NCI-H1930 (cell line): ENCODE measurements around the gene KLK7.
"Not testable (repeated sequence)": the region's sequence is repeated elsewhere in the genome, so short reads cannot be mapped to it uniquely, and the experiment has no call there.

Experiments used
- DNase-seq, 2 experiments: peaks; one replicate each; lab custom pipeline; 2025; lab: John Stamatoyannopoulos, UW

Gene KLK7

DNA sequence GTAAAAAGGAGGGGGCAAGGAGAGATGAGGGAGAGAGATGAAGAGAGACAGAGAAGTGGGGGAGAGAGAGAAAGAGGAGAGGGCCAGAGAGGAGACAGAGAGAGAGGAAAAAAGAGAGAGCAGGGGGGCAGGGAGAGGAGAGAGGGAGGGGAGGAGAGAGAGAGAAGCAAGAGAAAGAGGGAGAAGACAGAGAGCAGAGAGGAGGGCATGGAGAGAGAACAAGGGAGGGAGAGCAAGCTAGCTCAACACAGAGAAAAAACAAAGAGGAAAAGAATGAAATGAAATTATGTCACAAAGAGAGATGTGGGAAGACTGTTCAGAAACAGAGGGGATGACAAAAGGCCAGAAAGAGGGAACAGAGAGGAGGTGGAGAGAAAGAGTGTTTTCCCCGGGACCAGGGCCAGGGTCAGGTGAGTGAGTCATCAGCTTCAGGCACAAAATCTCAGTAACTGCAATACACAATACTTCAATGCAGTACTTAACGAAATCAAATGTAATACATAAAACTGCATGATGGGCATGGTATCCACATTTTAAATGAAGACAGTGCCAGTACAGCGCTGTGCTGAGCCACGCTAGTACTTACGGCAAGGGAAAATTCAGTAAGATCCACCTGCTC, 4.8 kb downstream of the KLK7 start:
- DNase-seq, result no peak

- DNase-seq, result no peak
These were observed 6.1 kb downstream of the KLK7 start for GRCh38 chr19:50977626-50978025.

DNA sequence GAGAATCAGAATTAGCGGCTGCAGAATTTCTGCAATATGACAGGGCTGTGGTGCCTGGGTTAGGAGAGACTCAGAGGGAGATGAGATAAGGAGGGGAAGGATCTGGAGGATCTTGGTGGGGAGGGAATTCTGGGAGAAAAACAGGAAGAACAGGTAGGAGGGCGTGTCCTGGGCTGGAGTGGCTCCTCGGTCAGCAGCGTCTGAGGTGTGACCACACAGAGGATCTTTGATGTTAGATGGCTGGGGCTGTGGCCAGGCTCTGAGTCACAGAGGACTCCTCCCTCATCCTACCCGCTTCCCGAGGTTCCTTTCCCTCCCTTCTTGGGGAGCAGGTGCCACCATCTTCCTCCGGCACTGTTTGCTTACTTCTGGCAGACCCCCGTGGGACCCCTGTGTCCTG, 8.0 kb downstream of the KLK7 start:
- no peak for DNase-seq

GRCh38 chr19:50974702-50975556, 8.8 kb downstream of the KLK7 start:
- no peak for DNase-seq

GRCh38 chr19:50972795-50973376, 10.8 kb downstream of the KLK7 start:
- no peak for DNase-seq

DNA sequence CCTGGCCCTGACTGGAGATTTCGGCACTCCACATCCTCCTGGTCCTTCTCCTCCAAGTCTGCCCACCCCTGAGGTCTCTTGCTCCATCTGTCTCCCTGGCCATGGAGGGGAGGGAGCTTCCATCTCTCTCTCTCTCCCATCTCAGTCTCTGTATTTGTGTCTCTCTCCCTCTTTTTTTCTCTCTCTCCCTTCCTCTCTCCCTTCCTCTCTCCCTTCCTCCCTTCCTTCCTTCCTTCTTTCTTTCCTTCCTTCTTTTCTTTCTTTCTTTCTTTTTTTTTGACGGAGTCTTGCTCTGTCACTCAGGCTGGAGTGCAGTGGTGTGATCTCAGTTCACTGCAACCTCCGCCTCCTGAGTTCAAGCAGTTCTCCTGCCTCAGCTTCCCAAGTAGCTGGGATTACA, 13.9 kb downstream of the KLK7 start:
- not testable (repeated sequence) for DNase-seq

DNA sequence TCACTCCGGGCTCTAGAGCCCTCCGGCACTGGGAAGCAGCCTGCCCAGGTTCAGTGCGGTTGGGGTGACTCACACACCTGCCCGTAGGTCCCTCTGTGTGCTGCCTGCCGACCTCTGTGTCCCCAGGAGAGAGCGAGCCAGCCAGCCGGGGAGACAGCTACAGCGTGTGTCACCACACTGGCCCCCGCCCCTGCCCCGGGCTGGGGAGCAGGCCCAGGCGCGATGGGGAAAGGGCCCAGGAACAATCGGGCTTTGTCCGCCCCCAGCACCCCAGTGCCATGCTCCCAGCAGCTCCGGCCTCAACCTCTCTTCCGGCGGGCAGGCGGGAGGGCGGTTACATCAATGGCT, 14.3 kb downstream of the KLK7 start, which contains the start of gene KLK6:
Gene KLK6 (minus strand): TSS at position 179 of the 348 bp plus-strand sequence. CDS start 1,487 bp downstream, outside the sequence.
- DNase-seq, result no peak

DNA sequence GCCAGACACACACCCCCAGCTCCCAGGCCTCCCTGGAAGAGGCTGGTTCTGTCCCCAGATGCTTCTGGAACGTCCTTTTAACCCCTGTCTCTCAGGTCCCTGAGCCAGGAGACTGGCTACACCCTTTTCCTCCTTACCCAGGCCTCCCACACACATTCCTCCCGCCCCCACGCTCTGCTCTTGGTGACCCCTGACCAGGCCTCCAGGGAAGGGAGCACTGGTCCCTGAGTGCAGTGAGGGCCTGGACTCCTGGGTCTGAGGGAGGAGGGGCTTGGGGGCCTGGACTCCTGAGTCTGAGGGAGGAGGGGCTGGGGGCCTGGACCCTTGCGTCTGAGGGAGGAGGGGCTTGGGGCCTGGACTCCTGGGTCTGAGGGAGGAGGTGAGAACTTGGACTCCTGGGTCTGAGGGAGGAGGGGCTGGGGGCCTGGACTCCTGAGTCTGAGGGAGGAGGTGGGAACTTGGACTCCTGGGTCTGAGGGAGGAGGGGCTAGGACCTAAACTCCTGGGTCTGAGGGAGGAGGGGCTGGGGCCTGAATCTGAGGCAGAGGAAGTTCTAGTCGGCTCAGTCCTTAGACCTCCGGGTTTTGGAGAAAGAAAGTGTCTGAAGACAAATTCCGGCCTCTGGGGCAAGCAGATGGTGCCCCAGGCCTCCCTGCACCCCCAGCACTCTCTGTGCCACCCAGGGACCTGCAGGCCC, 14.9 kb downstream of the KLK7 start:
- DNase-seq, result no peak

- DNase-seq, result no peak
These were observed 15.6 kb downstream of the KLK7 start for GRCh38 chr19:50967929-50968715.

GRCh38 chr19:50964266-50964665, 19.5 kb downstream of the KLK7 start:
- no peak for DNase-seq

DNA sequence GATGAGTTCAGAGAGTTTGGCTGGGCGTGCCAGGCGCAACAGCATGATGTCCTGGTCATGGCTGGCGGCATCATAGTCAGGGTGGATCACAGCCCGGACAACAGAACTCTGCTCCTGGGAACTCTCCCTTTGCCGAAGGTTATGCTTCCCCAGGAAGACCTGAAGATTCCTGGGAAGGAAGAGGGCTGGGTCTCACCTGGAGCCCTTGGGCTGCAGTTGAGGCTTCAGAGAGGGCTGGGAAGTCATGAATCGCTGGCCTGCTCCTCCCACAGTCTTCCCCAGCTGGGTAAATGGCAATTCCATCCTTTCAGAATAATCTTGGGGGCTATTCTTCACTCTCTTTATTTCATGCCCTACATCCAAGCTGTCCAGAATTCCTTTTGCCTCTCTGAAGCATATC, 20.3 kb downstream of the KLK7 start:
- no peak for DNase-seq

GRCh38 chr19:50962245-50962644, 21.5 kb downstream of the KLK7 start:
- DNase-seq, result no peak

DNA sequence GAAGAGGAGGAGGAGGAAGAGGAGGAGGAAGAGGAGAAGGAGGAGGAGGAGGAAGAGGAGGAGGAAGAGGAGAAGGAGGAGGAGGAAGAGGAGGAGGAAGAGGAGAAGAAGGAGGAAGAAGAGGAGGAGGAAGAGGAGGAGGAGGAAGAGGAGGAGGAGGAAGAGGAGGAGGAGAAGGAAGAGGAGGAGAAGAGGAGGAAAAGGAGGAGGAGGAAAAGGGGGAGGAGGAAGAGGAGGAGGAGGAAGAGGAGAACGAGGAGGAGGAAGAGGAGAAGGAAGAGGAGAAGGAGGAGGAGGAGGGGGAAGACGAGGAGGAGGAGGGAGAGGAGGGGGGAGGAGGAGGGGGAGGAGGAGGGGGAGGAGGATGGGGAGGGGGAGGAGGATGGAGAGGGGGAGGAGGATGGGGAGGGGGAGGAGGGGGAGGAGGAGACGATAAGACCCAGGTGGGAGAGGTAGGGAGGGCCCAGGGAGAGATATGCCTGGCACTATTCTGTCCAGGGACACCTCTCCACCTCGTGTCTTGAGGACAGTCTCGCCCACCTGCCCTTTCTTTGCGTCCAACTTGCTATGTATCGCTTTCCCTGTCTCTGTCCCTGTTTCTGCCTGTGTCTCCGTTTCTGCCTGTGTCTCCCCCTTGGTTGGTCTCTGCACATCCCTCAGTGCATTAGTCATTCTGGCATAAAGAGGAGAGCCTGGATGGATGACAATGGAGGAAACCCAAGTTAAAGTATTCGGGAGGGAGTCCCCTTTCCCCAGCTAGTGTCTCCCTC, 23.8 kb downstream of the KLK7 start:
- no peak for DNase-seq

DNA sequence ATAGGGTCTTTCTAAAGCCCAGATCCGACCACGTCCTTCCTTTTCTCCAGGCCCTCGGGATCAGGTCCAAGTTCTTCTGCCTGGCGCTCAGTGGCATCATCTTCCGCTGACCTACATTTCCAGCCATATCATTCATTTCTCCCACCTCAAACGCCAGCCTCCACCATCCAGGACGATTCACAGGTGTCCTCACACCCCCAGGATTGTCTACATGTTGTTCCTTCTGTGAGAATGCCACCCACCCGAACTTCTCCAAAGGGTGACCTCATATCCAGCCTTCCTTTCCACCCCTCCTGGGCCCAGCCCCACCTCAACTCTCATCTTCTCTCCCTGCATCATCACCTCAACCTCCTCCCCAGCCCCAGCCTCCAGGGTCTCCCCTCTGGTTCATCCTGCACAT, 26.1 kb downstream of the KLK7 start:
- DNase-seq, result no peak

DNA sequence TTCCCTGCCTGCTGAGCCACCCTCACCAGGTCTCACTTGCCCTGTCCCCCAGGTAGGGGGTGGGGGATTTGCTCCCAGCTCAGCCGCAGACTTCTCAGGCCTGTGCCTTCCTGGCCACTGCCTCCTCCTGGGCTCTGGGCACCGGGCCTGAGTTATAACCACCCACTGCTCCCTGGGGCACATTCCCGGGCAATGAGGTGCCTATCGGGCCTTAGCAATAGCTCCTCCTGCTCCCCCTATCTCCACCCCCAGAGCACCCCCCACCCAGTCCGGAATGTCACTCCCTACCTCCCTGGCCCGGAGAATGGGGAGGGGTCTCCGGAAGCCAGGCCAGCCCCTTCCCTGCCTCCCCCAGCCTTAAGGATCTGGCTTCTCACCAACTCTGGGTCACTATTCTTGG, 30.8 kb downstream of the KLK7 start, which contains the start of gene KLK5:
Gene KLK5 (minus strand): TSS at position 129 of the 400 bp plus-strand sequence. CDS start 381 bp downstream, outside the sequence.
- no peak for DNase-seq

DNA sequence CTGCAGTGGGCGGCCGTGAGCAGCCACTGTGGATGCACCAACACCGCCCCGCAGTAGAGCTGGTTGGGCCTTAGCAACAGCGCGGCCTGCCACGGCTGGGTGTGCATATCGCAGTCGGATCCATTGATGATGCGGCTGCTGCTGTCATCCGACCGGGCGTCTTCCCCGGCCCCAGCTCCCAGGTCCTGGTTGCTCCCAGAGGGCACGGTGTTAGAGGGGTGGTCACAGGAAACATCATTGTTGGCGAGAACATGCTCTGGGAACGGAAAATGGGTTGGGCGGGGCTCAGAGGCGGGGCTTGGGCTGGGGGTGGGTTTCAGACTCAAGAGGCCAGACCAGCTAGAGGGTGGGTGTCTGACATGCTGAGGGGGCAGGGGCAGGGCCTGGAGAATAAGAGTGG, 33.9 kb downstream of the KLK7 start:
- no peak for DNase-seq

DNA sequence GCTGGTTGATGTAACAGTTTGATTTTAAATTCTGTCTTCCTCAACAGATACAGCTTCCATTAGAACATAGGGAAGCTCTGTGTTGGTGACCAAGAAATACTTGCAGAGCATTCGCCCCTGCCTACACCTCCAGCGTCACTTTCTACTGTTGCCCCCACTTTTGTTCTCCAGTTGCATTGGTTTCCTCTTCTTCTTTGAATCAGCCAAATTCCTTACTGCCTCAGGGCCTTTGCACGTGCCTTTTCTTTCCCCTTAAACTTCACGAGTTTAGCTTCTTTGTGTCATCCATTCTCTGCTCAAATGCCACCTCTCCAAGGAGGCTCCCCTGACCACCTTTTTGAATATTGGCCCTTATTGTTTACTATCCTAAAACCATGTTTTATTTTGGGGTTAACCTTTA, 36.6 kb downstream of the KLK7 start:
- DNase-seq, result no peak

DNA sequence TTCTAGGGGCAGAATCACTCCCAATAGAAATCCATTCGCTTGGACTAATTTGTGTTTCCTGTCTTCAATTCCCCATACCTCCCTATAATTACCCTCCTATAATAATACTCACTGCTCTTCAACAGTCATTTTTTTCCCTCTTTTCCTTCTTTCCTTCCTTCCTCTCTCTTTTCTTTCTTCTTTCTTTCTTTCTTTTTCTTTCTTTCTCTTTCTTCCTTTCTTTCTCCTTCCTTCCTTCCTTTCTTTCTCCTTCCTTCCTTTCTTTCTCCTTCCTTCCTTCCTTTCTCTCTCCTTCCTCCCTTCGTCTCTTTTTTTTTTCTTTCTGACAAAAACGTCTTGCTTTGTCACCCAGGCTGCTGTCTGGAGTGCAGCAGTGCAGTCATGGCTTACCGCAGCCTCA, 38.9 kb downstream of the KLK7 start:
- DNase-seq, result no peak

DNA sequence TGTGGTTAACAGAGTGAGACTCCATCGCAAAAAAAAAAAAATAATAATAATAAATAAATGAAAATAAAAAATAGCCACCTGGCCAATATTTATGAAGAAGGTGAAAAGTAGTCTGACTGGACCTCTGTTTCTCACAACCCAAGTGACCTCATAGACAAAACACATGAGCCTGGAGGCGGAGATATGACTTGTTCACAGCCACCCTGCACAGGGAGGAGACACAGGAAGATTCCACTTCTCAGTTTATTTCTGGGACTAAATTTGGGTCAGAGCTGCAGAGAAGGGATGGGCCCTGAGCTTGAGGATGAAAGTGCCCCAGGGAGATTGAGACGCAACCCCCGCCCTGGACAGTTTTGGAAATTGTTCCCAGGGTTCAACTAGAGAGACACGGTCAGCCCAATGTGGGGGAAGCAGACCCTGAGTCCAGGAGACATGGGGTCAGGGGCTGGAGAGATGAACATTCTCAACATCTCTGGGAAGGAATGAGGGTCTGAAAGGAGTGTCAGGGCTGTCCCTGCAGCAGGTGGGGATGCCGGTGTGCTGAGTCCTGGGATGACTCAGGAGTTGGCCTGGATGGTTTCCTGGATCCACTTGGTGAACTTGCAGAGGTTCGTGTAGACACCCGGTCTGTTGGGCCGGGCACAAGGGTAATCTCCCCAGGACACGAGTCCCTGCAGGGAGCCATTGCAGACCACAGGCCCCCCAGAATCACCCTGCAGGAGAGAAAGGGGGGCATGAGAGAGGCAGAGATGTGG, 40.5 kb downstream of the KLK7 start:
- no peak for DNase-seq

- no peak for DNase-seq
These were observed 44.1 kb downstream of the KLK7 start for GRCh38 chr19:50939596-50939995.
